Measurements from ENCODE around the gene PIK3C3. TPM values are rescaled to one million over a fixed set of nuclear protein-coding genes. Genes with fewer than 3 reads are reported as not detected.
"Not testable (repeated sequence)": the region's sequence is repeated elsewhere in the genome, so short reads cannot be mapped to it uniquely, and the experiment has no call there.

The PIK3C3 gene
- total RNA-seq, 1 donor, result 67.4 TPM

DNA sequence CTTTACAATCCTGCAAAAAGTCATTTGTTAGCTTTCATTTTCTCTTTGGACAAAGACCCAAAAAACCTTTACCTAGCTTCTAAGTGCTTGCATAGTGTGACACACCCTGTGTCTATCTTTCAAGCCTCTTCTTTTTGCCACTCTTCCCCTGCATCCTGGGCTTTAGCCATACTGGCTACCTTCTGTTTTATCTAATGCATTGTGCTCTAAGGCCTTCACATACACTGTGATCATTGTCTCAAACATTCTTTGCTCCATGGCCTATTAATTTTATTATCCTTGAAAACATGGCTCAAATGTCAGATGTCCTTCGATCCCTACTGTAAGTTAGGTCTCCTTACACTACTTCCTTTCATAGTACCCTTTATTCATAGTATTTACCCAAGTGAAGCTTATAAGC, 84.4 kb downstream of the PIK3C3 start:
- no peak overlapping the region for H3K4me3 ChIP-seq (ENCODE audit: low read depth, low read length)
- TF ChIP-seq, protein P1, sequence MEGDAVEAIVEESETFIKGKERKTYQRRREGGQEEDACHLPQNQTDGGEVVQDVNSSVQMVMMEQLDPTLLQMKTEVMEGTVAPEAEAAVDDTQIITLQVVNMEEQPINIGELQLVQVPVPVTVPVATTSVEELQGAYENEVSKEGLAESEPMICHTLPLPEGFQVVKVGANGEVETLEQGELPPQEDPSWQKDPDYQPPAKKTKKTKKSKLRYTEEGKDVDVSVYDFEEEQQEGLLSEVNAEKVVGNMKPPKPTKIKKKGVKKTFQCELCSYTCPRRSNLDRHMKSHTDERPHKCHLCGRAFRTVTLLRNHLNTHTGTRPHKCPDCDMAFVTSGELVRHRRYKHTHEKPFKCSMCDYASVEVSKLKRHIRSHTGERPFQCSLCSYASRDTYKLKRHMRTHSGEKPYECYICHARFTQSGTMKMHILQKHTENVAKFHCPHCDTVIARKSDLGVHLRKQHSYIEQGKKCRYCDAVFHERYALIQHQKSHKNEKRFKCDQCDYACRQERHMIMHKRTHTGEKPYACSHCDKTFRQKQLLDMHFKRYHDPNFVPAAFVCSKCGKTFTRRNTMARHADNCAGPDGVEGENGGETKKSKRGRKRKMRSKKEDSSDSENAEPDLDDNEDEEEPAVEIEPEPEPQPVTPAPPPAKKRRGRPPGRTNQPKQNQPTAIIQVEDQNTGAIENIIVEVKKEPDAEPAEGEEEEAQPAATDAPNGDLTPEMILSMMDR (IDR thresholded peaks at IDR 0.05; ENCODE audit: insufficient read depth, low read depth, low read length), result no peak
- no peak for DNase-seq (ENCODE audit: low read depth)

DNA sequence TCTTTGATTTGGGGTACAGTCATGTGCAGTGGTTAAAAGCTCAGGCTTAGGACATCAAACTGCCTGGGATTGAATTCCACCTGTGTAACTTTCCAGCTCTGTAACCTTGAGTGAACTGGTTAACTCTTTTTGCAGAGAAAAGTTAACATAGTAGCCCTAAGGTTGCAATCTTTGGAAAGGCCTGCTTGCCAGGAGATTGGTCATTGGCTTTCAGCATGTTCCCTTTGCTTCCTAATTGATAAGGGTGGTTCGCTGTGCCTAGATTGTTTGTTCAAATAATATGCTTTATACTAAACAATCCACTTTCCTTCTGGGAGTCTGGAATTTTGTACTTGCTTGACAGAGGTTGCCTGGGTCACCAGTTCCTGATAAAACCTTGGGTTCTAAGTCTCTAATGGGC, 86.8 kb downstream of the PIK3C3 start:
- no peak overlapping the region for H3K4me3 ChIP-seq (ENCODE audit: low read depth, low read length)
- TF ChIP-seq, protein P1 (IDR thresholded peaks at IDR 0.05; ENCODE audit: insufficient read depth, low read depth, low read length), result no peak
- no peak for DNase-seq (ENCODE audit: low read depth)

GRCh38 chr18:42045346-42045745, 90.3 kb downstream of the PIK3C3 start:
- no peak for DNase-seq (ENCODE audit: low read depth)
- TF ChIP-seq, protein P1 (IDR thresholded peaks at IDR 0.05; ENCODE audit: insufficient read depth, low read depth, low read length), result no peak
- no peak overlapping the region for H3K4me3 ChIP-seq (ENCODE audit: low read depth, low read length)

DNA sequence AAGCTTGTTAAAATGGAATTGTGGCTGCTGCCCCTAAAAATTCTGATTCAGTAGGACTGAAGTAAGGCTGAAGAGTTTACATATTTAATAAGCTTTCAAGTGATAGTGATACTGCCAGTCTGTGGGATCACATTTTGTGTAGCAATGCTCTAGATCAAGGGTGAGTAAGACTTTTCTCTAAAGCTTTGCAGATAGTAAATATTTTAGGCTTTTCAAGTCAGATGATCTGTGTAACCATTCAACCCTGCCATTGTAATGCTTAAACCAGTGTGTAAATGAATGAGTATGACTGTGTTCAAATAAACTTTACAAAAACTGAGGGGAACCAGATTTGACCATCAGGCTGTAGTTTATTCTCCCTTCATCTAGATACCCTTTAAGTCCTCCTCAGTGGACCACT, 92.7 kb downstream of the PIK3C3 start:
- H3K4me3 ChIP-seq (ENCODE audit: low read depth, low read length), result no peak overlapping the region
- TF ChIP-seq, protein P1 (IDR thresholded peaks at IDR 0.05; ENCODE audit: insufficient read depth, low read depth, low read length), result no peak
- DNase-seq (ENCODE audit: low read depth), result peak; percentile 59

DNA sequence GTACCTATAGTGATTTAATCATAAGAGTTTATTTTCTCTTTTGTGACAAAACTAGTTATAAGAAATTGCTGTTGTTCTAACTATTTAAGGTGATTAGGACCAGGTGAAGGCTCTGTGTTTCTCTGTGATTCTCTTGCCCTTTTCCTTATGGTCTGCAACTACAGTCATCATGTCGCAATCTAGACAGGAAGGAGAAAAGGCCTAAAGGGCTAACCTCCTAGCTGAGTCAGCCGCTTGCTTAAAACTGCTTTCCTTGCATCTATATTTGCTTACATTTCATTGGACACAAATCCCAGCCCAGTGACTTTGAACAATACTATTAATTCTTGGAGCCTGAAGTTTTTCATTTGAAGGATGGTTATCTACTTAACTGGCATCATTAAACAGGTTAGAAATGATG, 93.1 kb downstream of the PIK3C3 start:
- DNase-seq (ENCODE audit: low read depth), result peak; percentile 94
- TF ChIP-seq, protein P1 (IDR thresholded peaks at IDR 0.05; ENCODE audit: insufficient read depth, low read depth, low read length), result no peak
- no peak overlapping the region for H3K4me3 ChIP-seq (ENCODE audit: low read depth, low read length)

DNA sequence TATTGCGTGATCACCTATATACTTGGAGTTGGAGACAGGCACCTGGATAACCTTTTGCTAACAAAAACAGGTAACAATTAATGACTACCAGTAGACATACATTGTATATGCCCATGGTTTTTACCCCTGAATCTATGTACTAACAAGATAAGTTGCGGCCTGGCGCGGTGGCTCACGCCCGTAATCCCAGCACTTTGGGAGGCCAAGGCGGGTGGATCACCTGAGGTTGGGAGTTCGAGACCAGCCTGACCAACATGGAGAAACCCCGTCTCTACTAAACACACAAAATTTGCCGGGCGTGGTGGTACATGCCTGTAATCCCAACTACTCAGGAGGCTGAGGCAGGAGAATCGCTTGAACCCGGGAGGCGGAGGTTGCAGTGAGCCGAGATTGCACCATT, 94.5 kb downstream of the PIK3C3 start:
- H3K4me3 ChIP-seq (ENCODE audit: low read depth, low read length); DNase-seq (ENCODE audit: low read depth): not testable (repeated sequence)

DNA sequence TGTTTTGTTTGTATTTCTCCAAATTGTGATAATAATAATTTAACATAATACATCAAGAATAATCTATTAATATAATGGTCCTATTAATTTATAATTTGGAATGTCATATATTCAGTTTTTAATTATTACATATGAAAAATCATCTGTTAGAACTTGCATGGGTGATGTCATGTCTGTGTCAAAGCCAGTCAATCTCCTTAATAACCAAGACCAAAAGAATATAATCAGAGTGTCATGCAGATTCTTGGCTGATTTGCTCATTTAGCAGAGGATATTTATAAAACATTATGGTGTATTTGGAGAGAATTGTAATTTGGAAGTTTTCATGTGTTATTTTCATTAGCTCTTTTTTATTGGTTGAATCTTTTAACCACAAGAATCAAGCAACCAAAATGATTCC, 96.4 kb downstream of the PIK3C3 start:
- no peak for DNase-seq (ENCODE audit: low read depth)
- TF ChIP-seq, protein P1 (IDR thresholded peaks at IDR 0.05; ENCODE audit: insufficient read depth, low read depth, low read length), result no peak
- no peak overlapping the region for H3K4me3 ChIP-seq (ENCODE audit: low read depth, low read length)
